ENCODE data around the gene RAD51B. TPM values are rescaled to one million over a fixed set of nuclear protein-coding genes. Genes with fewer than 3 reads are reported as not detected.

Gene RAD51B
- total RNA-seq, 1 experiment from 2014 or later = 16.7 TPM

DNA sequence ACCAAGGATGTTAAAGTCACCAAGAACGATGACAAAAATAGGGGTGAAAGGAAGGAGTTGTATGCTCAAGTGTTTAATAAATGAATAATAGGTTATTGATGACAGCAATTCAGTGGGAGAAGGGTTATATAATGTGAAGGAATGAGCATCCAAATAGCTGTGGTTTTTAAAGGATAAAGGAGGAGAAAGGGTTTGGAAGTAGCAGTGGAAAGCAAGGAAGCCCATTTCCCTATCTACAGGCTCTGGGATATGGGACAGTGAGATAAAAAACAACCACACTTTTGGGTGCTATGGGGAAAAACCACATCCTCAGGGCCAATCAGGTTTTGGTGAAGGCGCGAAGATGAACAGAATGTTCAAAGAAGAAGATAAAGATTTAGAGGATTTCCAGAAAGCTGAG is 714.7 kb downstream of the RAD51B start:
- no peak overlapping the region for H3K9ac ChIP-seq (ENCODE audit: extremely low read depth, insufficient read length, low read length)
- TF ChIP-seq, protein P1, sequence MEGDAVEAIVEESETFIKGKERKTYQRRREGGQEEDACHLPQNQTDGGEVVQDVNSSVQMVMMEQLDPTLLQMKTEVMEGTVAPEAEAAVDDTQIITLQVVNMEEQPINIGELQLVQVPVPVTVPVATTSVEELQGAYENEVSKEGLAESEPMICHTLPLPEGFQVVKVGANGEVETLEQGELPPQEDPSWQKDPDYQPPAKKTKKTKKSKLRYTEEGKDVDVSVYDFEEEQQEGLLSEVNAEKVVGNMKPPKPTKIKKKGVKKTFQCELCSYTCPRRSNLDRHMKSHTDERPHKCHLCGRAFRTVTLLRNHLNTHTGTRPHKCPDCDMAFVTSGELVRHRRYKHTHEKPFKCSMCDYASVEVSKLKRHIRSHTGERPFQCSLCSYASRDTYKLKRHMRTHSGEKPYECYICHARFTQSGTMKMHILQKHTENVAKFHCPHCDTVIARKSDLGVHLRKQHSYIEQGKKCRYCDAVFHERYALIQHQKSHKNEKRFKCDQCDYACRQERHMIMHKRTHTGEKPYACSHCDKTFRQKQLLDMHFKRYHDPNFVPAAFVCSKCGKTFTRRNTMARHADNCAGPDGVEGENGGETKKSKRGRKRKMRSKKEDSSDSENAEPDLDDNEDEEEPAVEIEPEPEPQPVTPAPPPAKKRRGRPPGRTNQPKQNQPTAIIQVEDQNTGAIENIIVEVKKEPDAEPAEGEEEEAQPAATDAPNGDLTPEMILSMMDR (conservative IDR thresholded peaks at IDR 0.05) = no peak
- peaks cover 7% of the 10 kb centered on the region in 2 experiments for H3K4me1 Mint-ChIP-seq
- H3K36me3 Mint-ChIP-seq (ENCODE audit: insufficient read depth in 1 of 3, low read depth in 3 of 3) = peaks cover 10 to 22% (median 14%) of the 10 kb centered on the region in 3 experiments
- no peaks in the 10 kb centered on the region for H3K27me3 ChIP-seq (ENCODE audit: insufficient read depth, low read length)
- H3K27ac Mint-ChIP-seq = no peak overlapping the region
- H2AFZ ChIP-seq (ENCODE audit: low read length) = no peak overlapping the region
- no peak overlapping the region for H3K4me2 ChIP-seq (ENCODE audit: insufficient read depth, insufficient read length, low read length)
- no peak overlapping the region for H3T11ph ChIP-seq (ENCODE audit: low read length)
- no peak overlapping the region for H4K91ac ChIP-seq (ENCODE audit: insufficient read length, low read depth, low read length)
- no peak overlapping the region for H3K4ac ChIP-seq (ENCODE audit: low read depth, low read length)
- H3K4me1 ChIP-seq (ENCODE audit: insufficient read depth, low read length) = no peaks in the 10 kb centered on the region
- WGBS (ENCODE audit: extremely low coverage, insufficient read length, low lambda C conversion rate) = no CpG with 5 or more reads among the region's 3 CpGs
- H2BK12ac ChIP-seq (ENCODE audit: insufficient read length, low read depth, low read length) = no peak overlapping the region
- H3K9me3 ChIP-seq (ENCODE audit: control insufficient read depth, low read depth, low read length) = no peaks in the 10 kb centered on the region
- H3K18ac ChIP-seq (ENCODE audit: insufficient read length, low read depth, low read length) = no peak overlapping the region
- H3K9me3 Mint-ChIP-seq = peaks cover 16 to 21% of the 10 kb centered on the region in 2 experiments
- no peak overlapping the region for H3K27ac ChIP-seq (ENCODE audit: insufficient read length, low read depth, low read length)
- no peak overlapping the region for H2BK20ac ChIP-seq (ENCODE audit: low read depth, low read length, poor library complexity, severe bottlenecking)
- no peaks in the 10 kb centered on the region for H4K20me1 ChIP-seq (ENCODE audit: control insufficient read depth, insufficient read depth, insufficient read length)
- no peak overlapping the region for H2BK120ac ChIP-seq (ENCODE audit: low read depth, low read length, poor library complexity, severe bottlenecking)
- no peak overlapping the region for H4K8ac ChIP-seq (replicated peaks; ENCODE audit: insufficient read length, low read depth, low read length)
- no peaks in the 10 kb centered on the region for H3K23me2 ChIP-seq (ENCODE audit: insufficient read length, low read depth, low read length, poor library complexity, severe bottlenecking)
- H2BK5ac ChIP-seq (ENCODE audit: insufficient read length, low read length) = no peak overlapping the region
- H2AK5ac ChIP-seq (ENCODE audit: insufficient read length, low read length) = no peak overlapping the region
- H3K79me2 ChIP-seq (ENCODE audit: insufficient read depth, low read length) = no peaks in the 10 kb centered on the region
- no peak overlapping the region for H3K56ac ChIP-seq (ENCODE audit: insufficient read length, low read depth, low read length)
- no peak overlapping the region for H4K5ac ChIP-seq (ENCODE audit: insufficient read length, low read depth, low read length)
- no peak for DNase-seq
- no peaks in the 10 kb centered on the region for H3K79me1 ChIP-seq (ENCODE audit: insufficient read depth, low read depth, low read length, poor library complexity, severe bottlenecking)
- H3K27me3 Mint-ChIP-seq (ENCODE audit: low read depth) = no peaks in the 10 kb centered on the region; the same call in 1 of the 2 replicates
- H2BK15ac ChIP-seq (ENCODE audit: low read depth, low read length) = no peak overlapping the region
- H3K14ac ChIP-seq (ENCODE audit: insufficient read depth, low read length) = no peak overlapping the region
- H3K23ac ChIP-seq (ENCODE audit: insufficient read length, low read depth, low read length) = no peak overlapping the region
- no peak overlapping the region for H3K4me3 Mint-ChIP-seq
